GM19035 (cell line): ENCODE data around the gene ZBED4.
A peak's percentile ranks its signal among the peaks of the same experiment; 100 is the strongest.

Experiments
- ATAC-seq: cut with Tn5 transposase; IDR thresholded peaks from one replicate; pipeline ENCODE4 v1.9.1; 2021; ENCODE audit not compliant: unreplicated experiment

Gene ZBED4

GRCh38 chr22:49917974-49918910 lies 64.6 kb downstream of the ZBED4 start, which contains the start of the genes ALG12 and CRELD2:
Gene ALG12, minus strand, starts transcription at chr22:49918438. Its CDS starts 4,673 bp downstream, at chr22:49913765.
Gene CRELD2, plus strand, starts transcription at chr22:49918634. Its CDS starts 136 bp downstream, at chr22:49918770.
- ATAC-seq = peak; percentile 83

GRCh38 chr22:49918911-49919881 lies 65.6 kb downstream of the ZBED4 start:
- no peak for ATAC-seq

- no peak for ATAC-seq
Measured at GRCh38 chr22:49920859-49921258, 67.2 kb downstream of the ZBED4 start.

- ATAC-seq = no peak
Measured at GRCh38 chr22:49921508-49922278, 68.0 kb downstream of the ZBED4 start.

GRCh38 chr22:49922484-49922883 lies 68.8 kb downstream of the ZBED4 start:
- no peak for ATAC-seq

GRCh38 chr22:49922926-49923325 lies 69.3 kb downstream of the ZBED4 start:
- no peak for ATAC-seq

GRCh38 chr22:49923445-49923844 lies 69.8 kb downstream of the ZBED4 start:
- no peak for ATAC-seq

- no peak for ATAC-seq
Measured at GRCh38 chr22:49924113-49924833, 70.6 kb downstream of the ZBED4 start.

GRCh38 chr22:49925525-49926128 lies 72.0 kb downstream of the ZBED4 start:
- ATAC-seq = peak; percentile 43

GRCh38 chr22:49926916-49927315 lies 73.3 kb downstream of the ZBED4 start:
- no peak for ATAC-seq

GRCh38 chr22:49927483-49928184 lies 74.0 kb downstream of the ZBED4 start:
- ATAC-seq = no peak

GRCh38 chr22:49928185-49928495 lies 74.5 kb downstream of the ZBED4 start:
- ATAC-seq = no peak

- ATAC-seq = no peak
Measured at GRCh38 chr22:49928555-49929210, 75.0 kb downstream of the ZBED4 start.

GRCh38 chr22:49929211-49929979 lies 75.8 kb downstream of the ZBED4 start:
- no peak for ATAC-seq

GRCh38 chr22:49929994-49930575 lies 76.4 kb downstream of the ZBED4 start:
- ATAC-seq = no peak

GRCh38 chr22:49930596-49931412 lies 77.2 kb downstream of the ZBED4 start:
- no peak for ATAC-seq
